HG02973 (cell line): ENCODE results near the gene MAPKAP1.

ENCODE experiments used
- ATAC-seq: cut with Tn5 transposase; IDR thresholded peaks from one replicate; pipeline ENCODE4 v1.9.1; 2021; ENCODE audit warnings: moderate library complexity; ENCODE audit not compliant: unreplicated experiment

MAPKAP1 gene

GRCh38 chr9:125422853-125423252 lies 284.2 kb downstream of the MAPKAP1 start:
- no peak for ATAC-seq

GRCh38 chr9:125421591-125422181 lies 285.3 kb downstream of the MAPKAP1 start:
- ATAC-seq = no peak

DNA sequence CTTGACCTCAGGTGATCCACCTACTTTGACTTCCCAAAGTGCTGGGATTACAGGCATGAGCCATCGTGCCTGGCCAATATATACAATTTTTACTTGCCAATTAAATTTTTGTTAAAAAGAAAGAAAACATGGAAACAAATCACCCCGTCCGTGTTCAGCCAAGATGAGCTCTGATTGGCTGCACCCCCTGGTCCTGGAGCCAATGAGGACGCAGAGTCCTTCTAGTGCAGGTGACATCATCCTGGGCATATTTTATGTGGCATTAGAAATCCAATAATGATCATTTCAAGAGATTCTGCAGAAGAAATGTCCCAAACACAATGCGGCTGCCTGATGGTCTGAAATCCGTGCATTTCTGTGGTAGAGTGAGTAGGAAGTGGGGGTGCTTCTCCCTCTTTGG lies 285.8 kb downstream of the MAPKAP1 start:
- ATAC-seq = no peak

DNA sequence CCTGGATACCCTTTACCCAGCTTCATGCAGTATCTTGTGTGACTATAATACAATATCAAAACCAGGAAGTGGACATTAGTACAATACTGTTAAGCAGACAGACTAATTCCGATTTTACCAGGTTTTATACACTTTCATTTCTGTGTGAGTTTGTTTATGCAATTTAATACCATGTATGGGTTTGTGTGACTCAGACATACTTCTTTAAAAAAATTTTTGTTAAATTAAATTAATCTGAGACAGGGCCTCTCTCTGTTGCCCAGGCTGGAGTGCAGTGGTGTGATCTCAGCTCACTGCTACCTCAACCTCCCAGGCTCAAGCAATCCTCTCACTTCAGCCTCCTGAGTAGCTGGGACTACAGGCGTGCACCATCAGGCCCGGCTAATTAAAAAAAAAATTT lies 288.6 kb downstream of the MAPKAP1 start:
- ATAC-seq = no peak

DNA sequence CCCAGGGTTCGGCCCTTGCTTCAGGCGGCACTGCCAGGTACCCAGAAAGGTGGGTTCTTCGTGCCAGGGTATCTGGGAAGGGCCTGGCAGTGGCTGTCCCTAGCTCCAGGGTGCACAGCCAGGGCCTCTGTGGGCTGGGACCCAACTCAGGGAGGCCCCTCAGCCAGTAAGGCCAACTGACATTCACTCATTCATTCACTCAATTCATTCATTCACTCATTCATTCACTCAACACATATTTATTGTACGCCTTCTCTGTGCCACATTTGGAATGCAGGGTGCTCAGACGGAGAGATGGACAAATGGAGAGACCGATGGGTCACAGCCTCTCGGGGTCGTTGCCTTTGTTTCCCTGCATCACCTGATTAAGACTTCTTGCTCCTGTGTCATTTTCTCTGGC lies 290.5 kb downstream of the MAPKAP1 start:
- ATAC-seq = no peak

GRCh38 chr9:125415583-125416460 lies 291.2 kb downstream of the MAPKAP1 start:
- ATAC-seq = no peak

- no peak for ATAC-seq
Observed at GRCh38 chr9:125413579-125413978, 293.4 kb downstream of the MAPKAP1 start.

DNA sequence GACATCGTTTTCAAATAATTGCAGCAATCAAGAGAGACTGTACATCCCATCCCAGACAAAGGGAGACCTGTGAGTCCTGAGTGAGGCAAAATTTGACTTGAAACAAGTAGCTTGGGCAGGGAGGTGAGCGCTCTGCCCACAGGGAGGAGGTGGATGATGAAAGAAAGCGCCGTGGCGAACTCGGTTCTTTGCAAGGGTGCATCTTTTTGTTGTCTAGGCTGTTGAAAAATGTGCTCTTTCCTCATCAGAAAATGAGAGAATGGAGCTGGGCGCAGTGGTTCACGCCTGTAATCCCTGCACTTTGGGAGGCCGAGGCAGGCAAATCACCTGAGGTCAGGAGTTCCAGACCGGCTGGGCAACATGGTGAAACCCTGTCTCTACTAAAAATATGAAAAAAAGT lies 294.8 kb downstream of the MAPKAP1 start:
- no peak for ATAC-seq

- no peak for ATAC-seq
Observed at GRCh38 chr9:125411171-125411756, 295.7 kb downstream of the MAPKAP1 start.

- ATAC-seq = no peak
Observed at GRCh38 chr9:125410522-125410894, 296.5 kb downstream of the MAPKAP1 start.

- no peak for ATAC-seq
Observed at GRCh38 chr9:125409637-125410521, 297.1 kb downstream of the MAPKAP1 start.

- no peak for ATAC-seq
Observed at GRCh38 chr9:125409217-125409636, 297.8 kb downstream of the MAPKAP1 start.

DNA sequence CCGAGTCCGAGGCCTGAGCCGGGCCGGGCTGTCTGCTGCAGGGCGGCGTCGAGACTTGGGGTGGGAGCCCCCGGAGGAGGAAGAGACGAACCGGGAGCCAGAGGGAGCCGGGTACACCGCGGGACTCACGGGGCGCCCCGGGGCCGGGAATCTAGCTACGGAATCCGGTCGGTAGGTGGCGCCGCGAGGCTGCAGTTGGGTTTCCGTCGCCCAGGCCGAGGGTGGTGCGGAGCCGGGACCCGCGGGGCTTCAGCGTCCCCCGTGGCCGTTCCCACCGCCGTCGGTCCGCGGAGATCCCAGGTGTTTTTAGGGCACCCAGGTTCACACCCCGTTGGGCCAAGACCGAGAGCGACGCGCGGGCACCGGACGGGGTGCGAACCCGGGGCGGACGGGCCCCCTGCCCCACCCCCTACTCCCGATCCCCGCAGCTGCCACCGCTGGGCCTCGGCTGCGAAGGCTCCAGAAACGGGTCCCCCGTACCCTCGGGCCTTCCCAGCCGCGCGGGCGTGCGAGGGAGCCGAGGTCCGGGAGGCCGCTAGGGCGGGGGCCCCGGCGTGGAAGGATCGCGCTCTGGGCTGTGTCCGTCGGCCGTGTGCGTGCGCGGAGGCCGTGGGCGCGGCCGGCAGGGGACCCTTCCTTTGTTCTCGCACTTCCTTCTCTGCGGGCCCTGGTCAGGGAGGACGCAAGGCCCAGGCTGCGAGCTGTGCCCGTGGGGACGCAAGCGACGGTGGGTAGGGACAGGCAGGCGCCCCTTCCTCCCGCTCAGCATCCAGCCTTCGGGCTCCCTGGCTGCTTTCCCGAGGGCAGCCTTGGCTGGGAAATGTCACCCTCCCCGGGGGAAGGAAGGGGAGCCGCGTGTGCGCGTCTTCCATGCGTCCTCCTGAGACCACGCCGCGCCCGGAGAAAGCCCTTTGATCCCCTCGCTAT lies 298.8 kb downstream of the MAPKAP1 start:
- no peak for ATAC-seq

- ATAC-seq = no peak
Observed at GRCh38 chr9:125407432-125407973, 299.5 kb downstream of the MAPKAP1 start.

GRCh38 chr9:125406810-125407087 lies 300.3 kb downstream of the MAPKAP1 start:
- no peak for ATAC-seq

- no peak for ATAC-seq
Observed at GRCh38 chr9:125405938-125406809, 300.8 kb downstream of the MAPKAP1 start.

GRCh38 chr9:125404733-125405132 lies 302.3 kb downstream of the MAPKAP1 start:
- no peak for ATAC-seq

GRCh38 chr9:125400725-125401716 lies 306.0 kb downstream of the MAPKAP1 start:
- no peak for ATAC-seq
